GM19025 (cell line): ENCODE data around the gene MDC1.
"Not testable (repeated sequence)": the region's sequence is repeated elsewhere in the genome, so short reads cannot be mapped to it uniquely, and the experiment has no call there.

Source experiments
- ATAC-seq: cut with Tn5 transposase; IDR thresholded peaks from one replicate; pipeline ENCODE4 v1.9.1; 2021; ENCODE audit warnings: mild to moderate bottlenecking, low read depth, moderate library complexity; ENCODE audit not compliant: unreplicated experiment

Gene MDC1

GRCh38 chr6:30683183-30683979 is 33.7 kb downstream of the MDC1 start:
- no peak for ATAC-seq

DNA sequence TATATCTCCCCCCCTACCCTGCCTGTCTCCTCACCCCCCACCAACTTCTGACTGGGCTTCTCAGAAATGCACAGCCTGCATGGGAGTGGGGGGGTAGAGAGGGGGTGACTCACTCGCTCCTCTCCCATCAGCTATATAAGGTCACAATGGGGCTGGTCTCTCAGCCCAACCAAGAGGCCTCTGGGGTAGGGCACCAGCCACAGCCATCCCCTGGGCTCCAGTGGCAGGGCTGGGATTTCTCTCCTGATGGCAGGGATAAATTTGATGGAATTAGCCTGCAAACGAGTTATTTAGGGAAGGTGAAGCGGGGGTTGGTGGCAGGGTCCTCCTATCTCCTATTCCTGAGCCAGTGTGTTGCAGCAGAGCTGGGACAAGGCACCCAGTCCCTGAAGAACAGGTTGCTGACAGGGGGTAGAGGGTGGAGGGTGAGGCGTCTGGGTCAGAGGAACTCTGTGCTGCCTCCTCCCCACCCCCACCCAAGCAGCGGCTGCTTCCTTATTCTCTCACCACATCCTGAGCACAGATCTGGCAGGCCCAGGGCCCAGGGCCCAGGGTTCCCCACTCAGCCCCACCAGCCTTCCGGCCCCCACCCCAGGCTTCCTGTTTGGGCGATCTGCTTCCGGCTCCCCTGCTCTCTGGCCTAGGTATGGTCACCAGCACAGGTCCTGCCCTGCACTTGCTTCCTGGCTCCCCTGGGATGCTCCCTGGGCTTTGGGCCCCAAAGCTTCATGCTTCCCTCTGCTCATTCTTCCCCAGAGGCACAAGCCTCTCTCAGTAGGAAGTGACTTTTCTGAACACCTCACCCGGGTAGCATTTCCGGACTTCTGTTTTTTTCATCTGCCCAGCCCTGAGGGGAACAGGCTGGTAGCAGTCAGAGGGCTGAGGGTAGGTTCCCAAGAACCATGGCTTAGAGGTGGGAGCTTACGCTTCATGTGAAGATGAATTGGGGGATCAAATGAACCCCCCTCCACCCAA is 34.7 kb downstream of the MDC1 start:
- peak; percentile 28 for ATAC-seq

GRCh38 chr6:30681766-30682142 is 35.3 kb downstream of the MDC1 start:
- no peak for ATAC-seq

DNA sequence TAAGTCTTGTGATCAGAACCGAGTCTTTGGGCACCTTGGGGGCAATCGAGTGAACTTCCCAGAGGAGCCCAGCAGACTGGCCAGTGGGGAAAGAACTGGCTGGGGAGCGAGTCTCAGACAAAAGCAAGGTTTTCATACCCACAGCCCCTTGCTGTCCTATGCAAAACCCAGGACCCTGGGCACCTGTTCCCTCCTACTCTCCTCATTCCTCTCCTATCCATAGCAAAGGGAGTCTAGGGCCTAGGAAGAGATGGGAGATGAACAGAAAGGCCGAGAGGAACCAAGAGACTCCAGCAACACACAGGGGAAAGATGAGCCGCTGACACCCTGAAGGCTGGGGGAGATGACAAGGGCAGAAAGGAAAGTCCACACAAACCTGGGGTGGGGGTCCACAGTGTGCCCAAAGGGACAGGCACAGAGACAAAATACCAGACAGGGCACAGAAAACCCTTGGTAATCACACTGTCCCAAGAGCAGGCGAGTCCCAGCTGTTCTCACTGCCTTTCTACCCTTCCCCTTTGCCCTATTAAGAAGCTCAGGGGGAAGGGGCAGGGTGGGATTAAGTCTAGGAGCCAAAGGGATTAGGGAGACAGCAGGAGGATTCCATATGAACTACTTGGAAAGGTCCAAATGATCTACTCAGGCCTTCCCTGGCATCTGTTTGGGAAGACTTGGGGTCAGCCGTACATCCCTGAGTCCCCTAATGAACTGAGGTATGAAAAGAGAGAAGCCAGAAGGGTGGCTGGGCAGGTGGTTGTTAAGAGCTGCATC is 37.1 kb downstream of the MDC1 start:
- ATAC-seq: no peak

DNA sequence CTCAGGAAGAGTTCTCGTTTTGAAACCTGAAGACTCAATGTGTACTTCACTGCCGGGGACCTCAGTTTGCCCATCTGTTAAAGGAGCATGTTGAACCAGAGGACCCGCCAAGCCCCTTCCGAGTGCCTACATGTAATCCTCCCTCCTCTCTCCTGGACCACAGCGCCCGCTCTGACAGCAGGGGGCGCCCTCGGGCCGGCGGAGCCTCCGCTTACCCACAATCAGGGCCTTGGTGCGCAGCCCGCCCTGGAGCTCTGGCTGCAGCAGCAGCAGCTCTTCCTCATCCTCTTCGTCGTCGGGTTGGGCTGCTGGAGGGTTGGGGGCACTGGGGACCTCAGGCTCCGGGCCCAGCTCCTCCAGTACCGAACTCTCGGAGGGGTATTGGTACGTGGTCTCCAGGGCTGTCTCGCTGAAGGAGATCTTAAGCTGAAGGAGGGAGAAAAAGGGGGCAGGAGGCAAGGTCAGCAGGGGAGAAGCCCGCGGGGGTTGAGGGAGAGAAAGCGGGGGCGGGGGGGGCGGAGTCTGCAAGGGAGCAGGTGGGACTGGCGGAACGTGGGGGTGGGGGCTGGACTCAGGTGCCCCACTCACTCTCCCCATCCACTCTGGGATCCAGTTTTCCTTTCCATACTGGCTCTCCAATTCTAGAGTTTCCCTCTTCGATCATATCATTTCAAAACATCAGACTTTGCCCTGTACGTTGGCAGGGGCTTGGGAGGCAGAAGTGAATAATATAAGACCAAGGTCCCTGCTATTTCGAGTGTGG is 37.9 kb downstream of the MDC1 start:
- ATAC-seq: no peak

DNA sequence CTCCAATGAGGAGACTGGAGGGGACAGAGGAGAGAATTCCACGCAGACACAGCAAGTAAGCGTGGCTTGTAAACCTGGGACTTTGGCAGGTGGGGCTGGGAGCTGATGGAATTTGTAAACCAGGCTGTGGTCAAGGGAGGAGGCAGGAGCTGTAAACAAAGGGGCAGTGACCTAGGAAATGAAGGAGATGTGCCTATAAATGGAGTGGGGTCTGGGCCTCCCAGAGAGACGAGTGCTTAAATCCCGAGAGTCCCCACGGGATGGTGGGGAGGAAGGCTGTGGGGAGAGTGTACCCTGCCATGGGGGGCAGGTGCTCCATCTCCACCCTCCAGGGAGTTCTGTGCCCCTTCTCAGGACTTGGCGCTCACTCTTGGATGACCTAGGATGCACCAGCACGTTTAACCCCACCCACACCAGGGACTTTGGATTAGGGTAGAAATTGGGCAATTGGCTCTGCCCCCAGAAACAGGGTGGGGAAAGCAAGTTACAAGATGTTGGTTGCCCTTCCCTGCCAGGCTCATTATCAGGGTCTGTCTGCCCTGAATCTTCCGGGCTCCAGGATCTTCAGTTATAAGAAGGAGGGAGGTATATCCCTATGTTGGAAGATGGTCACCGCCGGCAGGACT is 40.3 kb downstream of the MDC1 start:
- no peak for ATAC-seq

GRCh38 chr6:30672445-30673253 is 44.4 kb downstream of the MDC1 start, which contains the start of gene DHX16:
Gene DHX16, minus strand, starts transcription at chr6:30673006. Its CDS starts 165 bp downstream, at chr6:30672841.
- ATAC-seq: no peak

DNA sequence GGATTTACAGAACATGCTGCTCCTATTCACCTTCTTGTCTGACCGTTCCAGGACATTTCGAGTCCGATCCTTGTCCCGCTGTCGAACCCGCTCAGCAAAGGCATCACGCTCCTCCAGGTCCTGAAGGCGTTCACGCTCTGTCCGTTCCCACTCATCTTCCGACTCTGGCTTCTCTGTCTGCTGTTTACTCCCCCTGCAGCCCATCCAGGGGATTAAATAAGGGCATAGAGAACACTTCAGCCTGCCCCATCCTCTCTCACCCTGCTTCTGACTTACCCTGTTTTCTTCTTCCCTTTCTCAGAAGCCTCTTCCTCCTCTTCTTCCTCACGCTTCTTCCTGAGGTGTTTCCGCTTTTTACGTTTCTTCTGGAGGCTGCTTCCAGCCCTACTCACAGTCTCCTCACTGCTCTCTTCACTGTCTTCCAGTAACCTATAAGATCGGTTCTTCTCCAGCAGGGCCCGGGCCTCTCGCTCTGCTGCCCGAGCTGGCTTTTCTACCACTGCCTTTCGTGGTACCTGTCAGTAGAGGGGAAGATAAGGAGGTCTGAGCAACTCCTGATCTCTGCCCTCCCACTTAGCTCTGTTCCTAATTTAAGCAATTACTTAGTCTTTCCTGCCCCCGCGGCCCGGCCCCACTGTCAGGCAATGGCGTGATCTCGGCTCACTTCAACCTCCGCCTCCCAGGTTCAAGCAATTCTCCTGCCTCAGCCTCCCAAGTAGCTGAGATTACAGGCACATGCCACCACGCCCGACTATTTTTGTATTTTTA is 46.1 kb downstream of the MDC1 start:
- ATAC-seq: no peak

GRCh38 chr6:30666300-30666699 is 50.8 kb downstream of the MDC1 start:
- not testable (repeated sequence) for ATAC-seq

- no peak for ATAC-seq
These were observed 51.9 kb downstream of the MDC1 start for GRCh38 chr6:30664994-30665767.

DNA sequence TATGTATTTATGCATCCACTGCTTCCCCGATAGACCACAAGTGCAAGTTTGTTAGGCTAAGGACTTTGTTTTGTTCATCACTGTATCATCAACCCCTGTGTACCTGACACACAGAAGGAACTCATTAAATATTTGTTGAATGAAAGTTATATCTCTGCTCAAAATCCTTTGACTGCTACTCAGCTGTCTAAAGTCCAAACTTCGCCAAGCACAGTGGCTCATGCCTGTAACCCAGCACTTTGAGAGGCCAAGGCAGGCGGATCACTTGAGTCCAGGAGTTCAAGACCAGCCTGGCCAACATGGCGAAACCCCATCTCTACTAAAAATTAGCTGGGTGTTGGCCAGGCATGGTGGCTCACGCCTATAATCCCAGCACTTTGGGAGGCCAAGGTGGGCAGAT is 59.2 kb downstream of the MDC1 start:
- not testable (repeated sequence) for ATAC-seq

- ATAC-seq: no peak
These were observed 59.6 kb downstream of the MDC1 start for GRCh38 chr6:30657454-30657853.

- ATAC-seq: no peak
These were observed 60.6 kb downstream of the MDC1 start for GRCh38 chr6:30656513-30656912.

DNA sequence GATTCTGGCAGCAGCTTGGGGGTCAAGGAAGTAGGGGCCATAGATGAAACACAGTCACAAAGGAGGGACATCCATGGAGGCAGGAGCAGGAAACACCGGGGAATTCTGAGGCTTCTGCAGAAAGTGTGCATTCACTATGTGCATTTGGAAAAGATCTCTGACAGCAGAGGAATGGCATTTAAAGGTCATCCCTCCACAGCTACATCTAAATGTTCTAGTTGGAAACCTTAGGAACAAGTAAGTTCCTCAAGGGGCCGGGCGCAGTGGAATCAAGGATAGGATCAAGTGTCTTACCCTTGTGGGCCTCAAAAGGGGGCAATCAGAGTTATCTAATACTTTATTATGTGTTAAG is 61.4 kb downstream of the MDC1 start:
- ATAC-seq: no peak

- no peak for ATAC-seq
These were observed 62.0 kb downstream of the MDC1 start for GRCh38 chr6:30654798-30655742.

DNA sequence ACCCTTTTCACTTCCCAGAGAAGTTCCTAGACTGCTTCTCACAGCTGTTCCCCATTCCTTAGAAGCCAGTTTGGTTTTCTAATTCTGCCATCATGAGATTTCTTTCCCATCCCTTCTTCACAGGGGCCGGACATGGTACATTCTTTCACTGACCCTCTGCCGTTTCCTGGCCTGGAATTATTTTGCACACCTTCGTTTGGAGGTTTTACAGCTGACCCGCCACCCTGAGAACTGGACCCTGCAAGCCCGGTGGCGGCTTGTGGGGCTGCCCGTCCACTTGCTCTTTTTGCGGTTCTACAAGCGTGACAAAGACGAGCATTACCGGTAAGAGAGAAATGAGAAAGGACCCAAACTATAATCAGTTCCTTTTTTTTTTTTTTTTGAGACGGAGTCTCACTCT is 65.9 kb downstream of the MDC1 start:
- ATAC-seq: no peak
